Astrocyte of the hippocampus (primary cell): ENCODE results near the gene ATPAF2.

ENCODE experiments used
- DNase-seq: peaks from one replicate; pipeline ENCODE4 v3.0.0; 2011; ENCODE audit warnings: low read depth, low spot score

ATPAF2 gene

GRCh38 chr17:17985555-17985954 is 53.4 kb downstream of the ATPAF2 start:
- no peak for DNase-seq

GRCh38 chr17:17985153-17985552 is 53.8 kb downstream of the ATPAF2 start:
- DNase-seq, result no peak

- DNase-seq, result no peak
Measured at GRCh38 chr17:17983776-17984175, 55.2 kb downstream of the ATPAF2 start.

- DNase-seq, result no peak
Measured at GRCh38 chr17:17983376-17983775, 55.6 kb downstream of the ATPAF2 start.

- no peak for DNase-seq
Measured at GRCh38 chr17:17982801-17983200, 56.2 kb downstream of the ATPAF2 start.

GRCh38 chr17:17981330-17981729 is 57.6 kb downstream of the ATPAF2 start:
- DNase-seq, result no peak

- no peak for DNase-seq
Measured at GRCh38 chr17:17979778-17980177, 59.2 kb downstream of the ATPAF2 start.

GRCh38 chr17:17978481-17979424 is 60.2 kb downstream of the ATPAF2 start:
- no peak for DNase-seq

GRCh38 chr17:17976931-17977570 is 61.9 kb downstream of the ATPAF2 start:
- no peak for DNase-seq

- no peak for DNase-seq
Measured at GRCh38 chr17:17975436-17975835, 63.5 kb downstream of the ATPAF2 start.

- no peak for DNase-seq
Measured at GRCh38 chr17:17972952-17973254, 66.1 kb downstream of the ATPAF2 start.

- peak; percentile 100 for DNase-seq
Measured at GRCh38 chr17:17972126-17972951, 66.6 kb downstream of the ATPAF2 start, which contains the start of the genes DRC3 and TOM1L2. Gene DRC3, plus strand, starts transcription at chr17:17972862. Its CDS starts 4,737 bp downstream, at chr17:17977599. Gene TOM1L2, minus strand, starts transcription at chr17:17972400. Its CDS starts 87 bp downstream, at chr17:17972313.

GRCh38 chr17:17971431-17972125 is 67.4 kb downstream of the ATPAF2 start:
- DNase-seq, result peak; percentile 78

GRCh38 chr17:17970699-17971430 is 68.1 kb downstream of the ATPAF2 start:
- no peak for DNase-seq
